ENCODE data around the gene TXNL4A.
A peak's percentile ranks its signal among the peaks of the same experiment; 100 is the strongest.

Gene TXNL4A

DNA sequence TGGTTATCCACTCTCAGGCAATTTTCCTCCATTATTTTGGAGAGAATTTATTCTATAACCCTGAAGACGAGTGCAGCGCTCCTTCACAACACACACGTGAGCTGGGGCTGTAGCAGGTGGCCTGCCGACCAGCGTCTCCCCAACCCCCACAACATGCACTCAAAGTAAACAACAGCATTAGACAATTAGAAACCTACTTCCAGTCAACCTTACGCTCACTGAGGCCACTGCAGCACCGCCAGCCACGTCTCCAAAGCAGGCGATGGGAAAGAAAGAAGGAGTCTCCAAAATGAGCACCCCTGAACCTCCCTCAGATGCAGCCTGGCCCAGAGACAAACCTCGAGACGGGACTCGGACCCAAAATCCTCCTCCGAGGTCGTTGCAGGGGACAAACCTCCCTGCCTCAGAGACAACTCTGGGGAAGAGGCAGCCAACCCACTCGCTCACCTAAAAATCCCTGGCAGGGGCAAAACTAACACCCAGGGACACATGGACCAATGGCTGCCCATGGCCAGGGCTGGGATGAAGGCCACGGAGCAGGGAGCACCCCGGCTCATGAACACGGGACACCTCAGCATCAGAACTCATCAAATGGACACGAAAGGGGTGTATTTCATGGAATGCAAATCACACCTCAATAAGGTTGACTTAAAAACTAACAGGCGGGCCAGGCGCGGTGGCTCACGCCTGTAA lies 39.5 kb downstream of the TXNL4A start:
- DNase-seq (ENCODE audit: low spot score), result no peak

DNA sequence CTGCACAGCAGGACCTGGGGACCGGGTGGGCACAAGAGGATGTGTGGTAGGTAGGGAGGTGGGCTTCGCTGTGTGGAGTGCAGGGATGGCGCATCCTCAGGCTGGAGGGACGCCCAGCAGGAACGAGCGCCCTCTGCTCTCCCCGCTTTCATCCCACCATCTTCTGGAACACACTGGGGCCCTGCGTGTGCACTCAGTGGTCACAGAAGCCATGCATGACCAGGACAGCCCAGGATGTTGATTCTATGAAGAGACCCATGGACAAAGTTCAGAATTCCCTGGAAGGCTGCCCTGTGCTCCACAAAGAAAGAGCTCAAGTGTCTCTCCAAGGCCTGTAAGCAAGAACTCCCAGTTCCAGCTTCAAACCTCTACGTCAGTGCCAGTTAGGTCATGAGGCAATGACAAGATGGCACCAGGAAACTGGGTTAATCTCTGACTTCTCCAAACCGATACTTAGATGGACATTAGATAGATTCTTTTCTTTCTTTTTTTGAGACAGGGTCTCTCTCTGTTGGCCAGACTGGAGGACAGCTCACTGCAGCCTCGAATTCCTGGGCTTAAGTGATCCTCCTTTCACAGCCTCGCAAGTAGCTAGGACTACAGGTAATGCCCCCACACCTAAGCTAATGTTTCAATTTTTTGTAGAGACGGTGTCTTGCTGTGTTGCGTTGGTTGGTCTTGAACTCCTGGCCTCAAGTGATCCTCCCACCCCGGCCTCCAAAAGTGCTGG lies 40.3 kb downstream of the TXNL4A start:
- DNase-seq (ENCODE audit: low spot score), result no peak

DNA sequence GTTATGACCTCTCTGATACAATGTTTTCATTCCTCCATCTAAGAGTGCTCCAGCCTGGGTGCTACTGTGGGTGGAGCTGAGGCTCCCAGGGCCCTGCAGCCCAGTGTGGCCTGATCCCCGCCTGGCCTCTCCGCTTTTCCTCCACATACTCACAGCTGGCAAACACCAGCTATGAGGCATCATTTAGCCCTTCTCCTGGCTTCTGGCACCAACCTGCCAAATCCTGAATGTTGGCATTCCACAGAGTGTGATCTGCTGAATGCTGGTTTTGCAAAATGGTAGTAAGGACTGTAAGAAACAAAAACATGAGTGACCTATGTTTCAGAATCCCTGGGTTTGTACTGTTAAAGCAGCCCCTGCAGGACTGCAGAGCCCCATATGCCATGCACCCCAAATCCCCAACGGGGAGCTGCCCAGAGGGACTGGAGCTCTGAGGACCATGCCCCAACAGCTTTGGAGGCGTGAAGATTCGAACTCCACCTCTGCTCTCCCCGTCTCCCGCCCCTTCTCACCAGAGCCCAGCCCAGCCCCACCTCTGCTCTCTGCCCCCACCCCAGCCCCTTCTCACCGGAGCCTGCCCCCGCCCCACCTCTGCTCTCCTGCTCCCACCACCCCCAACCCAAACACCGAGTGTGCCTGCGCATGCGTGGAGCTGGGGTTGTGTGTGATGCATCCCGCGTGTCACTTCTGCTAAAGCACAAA lies 41.2 kb downstream of the TXNL4A start:
- DNase-seq (ENCODE audit: low spot score), result peak; percentile 47

DNA sequence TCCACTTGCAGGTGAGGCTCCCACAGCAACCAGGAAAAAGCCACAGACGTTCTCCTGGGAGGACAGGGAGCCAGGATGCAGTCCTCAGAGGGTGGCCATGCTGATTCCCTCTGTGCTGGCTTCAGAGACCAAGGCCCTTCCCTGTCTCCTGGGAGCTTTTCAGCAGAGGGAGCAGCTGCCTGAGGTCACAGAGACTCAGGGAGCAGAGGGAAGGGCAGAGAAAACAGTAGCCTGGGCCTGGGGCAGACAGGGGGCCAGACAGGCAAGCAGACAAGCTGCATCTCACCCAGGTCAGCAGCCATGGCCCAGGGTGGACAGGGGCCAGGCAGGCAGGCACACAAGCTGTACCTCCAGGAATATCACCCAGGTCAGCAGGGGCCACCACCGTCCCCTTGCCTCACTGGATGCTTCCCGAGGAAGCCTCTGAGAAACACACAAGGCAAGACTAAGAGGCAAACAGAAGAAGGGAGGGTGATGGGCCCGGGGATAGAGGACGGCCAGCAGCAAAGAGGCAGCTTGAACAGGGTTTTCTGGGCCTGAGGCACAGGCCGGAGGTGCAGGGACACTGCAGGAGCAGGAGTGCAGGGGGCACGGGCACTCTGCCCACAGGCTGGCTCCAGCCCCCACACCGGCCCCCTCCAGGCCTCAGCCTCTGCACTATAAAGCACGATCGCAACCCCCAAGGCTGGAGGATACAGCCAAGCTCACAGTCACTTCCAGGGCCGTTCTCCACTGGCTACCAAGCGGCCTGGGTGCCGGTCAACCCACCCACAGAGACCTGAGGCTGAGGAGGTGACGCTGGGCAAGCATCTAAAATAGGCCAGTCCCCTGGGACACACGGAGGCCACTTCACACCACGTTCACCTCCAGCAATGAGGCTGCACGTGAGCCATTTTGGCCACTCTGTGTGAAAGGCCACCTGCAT lies 43.0 kb downstream of the TXNL4A start:
- no peak for DNase-seq (ENCODE audit: low spot score)

DNA sequence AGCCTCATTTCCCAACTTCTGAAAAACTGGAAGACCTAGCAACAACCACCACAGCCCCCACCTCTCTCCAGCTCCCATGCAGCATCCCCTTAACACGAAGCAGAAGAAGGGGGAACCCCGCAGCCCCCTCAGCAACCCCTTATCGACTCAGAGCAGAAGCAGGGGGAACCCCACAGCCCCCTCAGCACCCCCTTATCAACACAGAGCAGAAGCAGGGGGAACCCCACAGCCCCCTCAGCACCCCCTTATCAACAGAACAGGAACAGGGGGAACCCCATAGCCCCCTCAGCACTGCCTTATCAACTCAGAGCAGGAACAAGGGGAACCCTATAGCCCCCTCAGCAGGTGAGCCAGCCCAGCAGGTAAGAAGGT lies 43.6 kb downstream of the TXNL4A start:
- no peak for DNase-seq (ENCODE audit: low spot score)

DNA sequence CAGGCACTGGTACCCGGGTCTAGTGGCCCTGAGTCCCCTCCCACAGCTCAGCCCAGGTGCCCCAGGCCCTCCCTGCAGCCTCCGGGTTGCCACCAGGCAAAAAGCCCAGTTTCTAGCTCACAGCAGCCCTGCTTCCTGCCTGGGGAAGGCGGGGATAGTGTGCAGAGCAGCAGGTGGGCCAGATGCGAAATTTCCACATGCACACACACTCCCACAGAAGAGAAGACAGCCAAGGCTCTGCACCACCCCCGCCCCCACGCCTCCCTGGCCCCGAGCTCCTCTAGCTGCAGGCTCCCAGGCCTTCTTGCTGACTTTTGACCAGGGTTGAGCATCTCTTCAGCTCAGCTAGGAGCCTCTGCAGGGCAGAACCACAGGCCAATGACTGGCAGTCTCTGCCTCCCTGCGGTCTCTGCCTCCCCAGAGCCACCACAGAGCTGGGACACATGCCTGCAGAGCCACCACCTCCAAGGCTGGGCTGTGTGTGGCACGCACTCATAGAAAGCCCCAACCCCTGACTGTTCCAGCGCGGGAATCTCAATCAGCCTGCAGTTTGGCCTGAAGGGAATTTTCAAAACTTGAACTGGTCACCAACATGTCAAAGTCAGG lies 44.1 kb downstream of the TXNL4A start:
- DNase-seq (ENCODE audit: low spot score), result peak; percentile 9

DNA sequence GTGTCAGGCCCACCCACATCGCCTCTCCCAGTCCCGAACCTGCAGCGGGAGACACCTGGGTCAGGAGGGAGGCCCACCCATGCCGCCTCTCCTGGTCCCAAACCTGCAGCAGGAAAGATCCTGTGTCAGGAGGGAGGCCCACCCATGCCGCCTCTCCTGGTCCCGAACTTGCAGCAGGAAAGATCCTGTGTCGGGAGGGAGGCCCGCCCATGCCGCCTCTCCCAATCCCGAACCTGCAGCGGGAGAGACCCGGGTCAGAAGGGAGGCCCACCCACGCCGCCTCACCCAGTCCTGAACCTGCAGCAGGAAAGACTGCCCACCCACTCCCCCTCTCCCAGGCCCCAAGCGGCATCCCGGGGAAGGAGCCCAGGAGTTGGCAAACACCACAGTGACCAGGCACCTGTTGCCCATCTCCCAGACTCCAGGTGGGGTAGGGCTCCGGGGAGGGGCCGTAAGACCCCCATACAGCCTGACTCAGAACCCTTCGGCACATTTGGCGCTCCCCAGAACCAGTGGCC lies 44.7 kb downstream of the TXNL4A start:
- DNase-seq (ENCODE audit: low spot score), result no peak

DNA sequence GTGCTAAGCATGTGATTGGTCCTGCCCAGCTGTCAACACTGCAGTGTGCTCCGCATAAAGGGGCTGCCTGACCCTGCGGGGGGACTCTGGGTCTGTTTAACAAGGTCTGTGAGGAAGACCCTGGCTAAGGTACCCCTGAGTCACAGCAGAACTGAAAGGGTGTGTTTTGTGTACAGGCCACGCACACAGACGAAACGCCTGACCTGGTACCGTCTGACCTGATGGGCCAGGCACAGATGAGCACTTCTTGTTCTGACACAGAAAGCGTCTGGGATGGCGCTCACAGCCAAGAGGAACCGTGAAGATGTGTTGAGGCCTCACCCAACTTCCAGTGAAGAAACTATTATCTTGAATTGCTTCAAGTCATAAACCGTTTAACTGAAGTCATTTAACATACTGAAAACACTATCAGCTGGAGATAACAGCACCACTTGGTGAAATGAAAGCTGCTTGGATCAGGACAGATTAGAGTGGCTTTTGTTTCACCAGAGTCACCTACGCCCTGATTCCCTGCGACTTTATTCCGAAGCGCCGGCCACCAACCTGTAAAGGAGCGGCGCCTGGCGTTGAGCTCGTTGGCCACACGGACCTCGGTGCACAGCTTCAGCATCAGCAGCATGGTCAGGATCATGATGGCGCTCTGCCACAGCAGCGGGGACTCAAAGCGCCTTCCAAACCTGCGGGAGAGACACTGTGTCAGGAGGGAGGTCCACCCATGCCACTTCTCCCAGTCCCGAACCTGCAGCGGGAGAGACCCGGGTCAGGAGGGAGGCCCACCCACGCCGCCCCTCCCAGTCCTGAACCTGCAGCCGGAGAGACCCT lies 45.4 kb downstream of the TXNL4A start:
- DNase-seq (ENCODE audit: low spot score), result no peak

DNA sequence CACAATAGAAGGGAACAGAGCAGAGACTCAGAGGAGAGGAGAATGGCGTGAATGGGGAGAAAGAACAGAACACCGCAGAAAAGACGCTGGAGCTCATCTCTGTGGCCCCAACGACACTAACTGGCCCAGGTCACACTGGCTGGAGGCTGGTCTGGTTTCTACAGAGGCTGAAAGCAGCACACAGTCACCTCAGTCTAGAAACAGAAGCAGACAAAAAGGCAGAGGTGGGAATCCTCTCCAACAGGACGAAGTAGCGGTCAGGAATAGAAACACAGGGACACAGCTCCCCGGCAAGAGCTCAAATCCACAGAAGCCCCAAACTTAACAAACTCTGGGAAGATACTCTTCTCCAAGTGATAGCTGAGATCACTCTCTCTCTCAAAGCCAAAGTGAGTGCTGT lies 46.2 kb downstream of the TXNL4A start:
- DNase-seq (ENCODE audit: low spot score), result no peak

DNA sequence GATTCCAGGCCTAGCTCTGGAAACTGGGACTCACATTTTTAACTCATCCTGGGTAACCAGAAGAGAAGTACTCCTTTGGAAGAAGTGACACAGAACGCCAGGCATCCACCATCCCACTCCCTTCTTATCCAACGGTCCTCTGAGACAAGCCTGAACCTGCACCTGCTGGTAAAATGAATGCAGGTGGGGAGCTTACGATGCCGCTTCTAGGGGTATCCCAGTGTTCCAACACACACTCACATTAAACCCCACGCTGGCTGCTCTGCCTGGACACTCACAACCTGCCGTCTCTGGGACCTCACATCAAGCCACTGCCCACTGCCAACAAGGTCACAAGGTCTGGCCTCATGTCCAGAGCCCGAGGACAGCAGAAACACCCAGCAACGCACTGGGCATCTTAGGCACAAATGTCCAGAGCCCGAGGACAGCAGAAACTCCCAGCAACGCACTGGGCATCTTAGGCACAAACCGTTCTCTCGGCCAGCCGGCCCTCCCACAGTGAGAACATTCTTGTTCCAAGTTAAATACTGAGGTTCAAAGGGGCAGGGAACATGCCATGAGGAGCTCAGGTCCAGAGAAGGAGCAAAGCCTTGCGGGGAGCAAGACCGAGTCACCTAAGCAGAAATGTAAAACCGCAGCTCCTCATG lies 46.8 kb downstream of the TXNL4A start:
- DNase-seq (ENCODE audit: low spot score), result no peak

DNA sequence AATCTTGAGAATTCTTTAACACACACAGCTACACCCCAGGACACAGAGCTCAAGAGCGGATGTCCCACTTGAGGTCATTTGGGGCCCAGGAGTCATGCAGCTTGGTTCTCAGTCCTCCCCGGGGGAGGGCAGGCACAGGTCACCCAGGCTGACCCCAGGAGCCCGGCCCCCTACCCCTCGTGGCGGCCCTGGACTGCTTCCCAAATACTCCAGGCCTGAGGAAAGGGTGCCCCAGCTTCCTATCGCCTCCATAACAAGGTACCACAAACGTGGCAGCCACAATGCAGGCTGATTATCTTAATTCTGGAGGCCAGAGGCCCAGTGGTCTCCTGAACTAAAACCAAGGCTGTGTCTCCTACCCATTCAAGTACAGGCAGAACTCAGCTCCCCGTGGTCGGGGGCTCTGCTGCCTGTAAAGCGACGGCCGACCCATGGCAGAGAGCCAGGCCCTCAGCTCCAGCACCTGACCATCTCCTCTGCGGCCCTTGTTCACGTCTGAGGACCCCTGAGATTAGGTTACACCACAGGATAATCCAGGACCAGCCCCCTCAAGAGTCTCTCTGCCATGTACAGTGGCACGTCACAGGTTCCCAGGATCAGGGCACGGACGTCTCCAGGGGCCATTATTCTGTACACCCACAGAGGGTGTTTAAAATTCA lies 47.4 kb downstream of the TXNL4A start:
- DNase-seq (ENCODE audit: low spot score), result no peak

DNA sequence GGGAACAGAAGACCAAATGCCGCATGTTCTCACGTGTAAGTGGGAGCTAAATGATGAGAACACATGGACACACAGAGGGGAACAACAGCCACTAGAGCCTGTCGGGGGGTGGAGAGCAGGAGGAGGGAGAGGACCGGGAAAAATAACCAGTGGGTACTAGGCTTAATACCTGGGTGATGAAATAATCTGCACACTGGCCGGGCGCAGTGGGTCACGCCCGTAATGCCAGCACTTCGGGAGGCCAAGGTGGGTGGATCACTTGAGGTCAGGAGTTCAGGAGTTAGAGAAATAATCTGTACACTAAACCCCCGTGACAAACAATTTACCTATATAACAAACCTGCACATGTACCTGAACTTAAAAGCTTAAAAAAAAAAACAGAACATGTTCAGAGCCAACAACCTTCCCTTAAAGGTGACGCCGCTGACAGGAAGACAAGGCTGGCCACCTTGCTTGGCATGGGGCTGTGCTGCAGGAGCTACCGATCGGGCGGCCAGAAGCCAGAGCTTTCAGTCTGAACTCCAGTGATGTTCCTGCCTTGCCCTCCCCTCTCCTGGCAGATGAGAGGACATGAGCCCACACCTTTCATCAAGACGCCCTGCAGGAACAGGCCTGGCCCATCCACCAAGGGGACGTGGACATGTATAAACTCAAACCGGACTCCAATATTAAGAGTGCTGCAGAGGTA lies 48.1 kb downstream of the TXNL4A start:
- DNase-seq (ENCODE audit: low spot score), result no peak

DNA sequence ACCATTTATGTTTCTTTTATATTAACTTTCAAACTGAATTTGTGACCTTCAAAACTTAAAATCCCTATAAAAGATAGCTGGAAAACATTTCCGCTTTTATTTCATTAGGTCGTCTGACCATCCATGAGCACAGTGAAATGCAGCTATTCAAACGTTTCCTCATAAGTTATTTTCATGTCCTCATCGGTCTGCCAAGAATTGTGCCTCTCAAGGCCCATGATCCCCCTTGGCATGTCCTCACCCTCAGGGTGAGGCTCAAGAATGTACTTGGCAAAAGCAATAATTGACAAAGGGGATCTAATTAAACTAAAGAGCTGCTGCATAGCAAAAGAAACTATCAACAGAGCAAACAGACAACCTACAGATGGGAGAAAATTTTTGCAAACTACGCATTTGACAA lies 49.3 kb downstream of the TXNL4A start:
- DNase-seq (ENCODE audit: low spot score), result no peak

DNA sequence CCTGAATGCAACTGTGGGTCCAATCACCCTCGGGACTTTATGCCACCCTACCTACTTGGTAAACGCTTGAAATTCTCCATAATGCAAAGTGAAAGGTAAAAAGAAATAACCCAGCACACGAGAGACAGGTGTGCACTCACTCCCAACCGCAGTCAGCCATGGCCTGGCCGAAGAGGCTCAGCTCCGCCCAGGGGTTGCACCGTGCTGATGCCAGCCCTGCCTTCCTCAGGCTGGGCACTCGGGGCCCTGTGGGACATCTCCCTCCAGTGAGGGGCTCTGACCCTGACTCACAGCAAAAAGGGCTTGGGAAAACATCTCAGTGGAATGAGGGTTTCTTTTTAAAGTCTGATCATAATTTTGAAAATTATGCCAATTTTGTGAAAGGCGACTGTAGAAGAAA lies 50.2 kb downstream of the TXNL4A start:
- DNase-seq (ENCODE audit: low spot score), result no peak

DNA sequence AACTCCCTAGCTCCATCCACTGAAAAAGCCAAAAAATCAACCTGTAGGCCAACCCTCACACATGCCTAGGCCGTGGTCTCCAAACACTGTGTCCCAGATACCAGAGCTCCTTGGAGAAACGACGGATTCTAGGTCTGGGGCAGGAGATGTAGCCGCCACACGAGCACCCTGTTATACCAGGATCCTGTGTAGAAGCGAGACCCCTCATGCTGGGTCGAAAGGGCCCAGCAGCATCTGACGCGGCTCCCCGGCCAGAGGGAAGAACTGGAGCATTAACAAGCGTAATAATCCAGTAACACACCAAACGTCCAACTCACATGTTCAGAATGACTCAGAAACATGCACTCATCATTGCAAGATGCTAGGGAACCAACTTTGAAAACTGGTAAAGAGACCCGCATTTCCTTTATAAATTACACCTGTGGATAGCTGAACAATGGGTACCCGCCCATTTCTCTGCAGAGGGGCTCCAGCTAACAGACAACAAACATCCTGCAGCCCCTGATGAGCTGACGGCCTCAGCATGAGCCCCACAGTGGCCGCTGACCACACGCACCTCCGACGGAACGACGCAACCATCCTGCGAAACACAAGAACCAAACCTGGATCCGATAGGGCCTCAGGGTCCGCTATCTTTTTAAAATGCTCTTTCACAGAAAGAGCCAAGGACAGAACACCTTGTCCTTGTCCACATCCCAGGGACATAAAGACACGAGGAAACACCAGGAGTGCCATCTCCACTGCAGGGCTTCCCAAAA lies 51.1 kb downstream of the TXNL4A start:
- DNase-seq (ENCODE audit: low spot score), result no peak

DNA sequence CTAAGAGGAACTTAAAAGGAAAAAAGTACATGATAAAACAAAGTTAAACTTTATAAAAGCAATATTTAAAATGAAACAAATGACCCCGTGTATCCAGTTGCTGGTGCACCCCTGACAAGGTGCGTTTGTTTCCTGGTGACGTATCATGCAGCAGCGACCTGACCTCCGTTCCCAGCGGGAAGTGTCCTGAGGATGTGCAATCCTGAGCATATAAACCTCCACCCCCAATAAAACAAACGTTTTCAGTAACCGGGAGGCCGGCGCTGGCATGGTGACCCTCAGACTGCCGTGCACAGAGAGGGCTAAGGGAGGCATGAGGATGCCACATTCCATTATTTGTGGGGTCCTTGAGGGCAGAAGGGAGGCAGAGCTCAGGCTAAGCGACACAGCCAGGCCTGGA lies 51.7 kb downstream of the TXNL4A start:
- no peak for DNase-seq (ENCODE audit: low spot score)

DNA sequence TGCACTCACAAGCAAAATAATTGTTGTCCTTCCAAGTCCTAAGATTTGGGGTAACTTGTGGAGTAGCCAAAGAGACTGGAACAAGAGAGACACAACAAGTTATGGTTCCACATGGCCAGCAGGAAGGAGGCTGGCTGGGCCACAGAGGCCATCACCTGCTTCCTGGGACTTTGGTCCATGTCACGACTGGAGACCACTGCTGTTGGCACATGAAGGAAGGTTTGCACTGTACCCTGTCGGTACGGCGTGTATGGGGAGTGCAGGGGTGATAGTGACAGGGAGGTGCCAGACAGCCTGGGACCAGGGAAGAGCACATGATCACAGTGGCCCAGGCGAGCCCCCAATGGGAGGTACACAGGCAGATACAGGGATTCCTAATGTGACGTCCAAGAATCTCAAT lies 52.4 kb downstream of the TXNL4A start:
- no peak for DNase-seq (ENCODE audit: low spot score)

DNA sequence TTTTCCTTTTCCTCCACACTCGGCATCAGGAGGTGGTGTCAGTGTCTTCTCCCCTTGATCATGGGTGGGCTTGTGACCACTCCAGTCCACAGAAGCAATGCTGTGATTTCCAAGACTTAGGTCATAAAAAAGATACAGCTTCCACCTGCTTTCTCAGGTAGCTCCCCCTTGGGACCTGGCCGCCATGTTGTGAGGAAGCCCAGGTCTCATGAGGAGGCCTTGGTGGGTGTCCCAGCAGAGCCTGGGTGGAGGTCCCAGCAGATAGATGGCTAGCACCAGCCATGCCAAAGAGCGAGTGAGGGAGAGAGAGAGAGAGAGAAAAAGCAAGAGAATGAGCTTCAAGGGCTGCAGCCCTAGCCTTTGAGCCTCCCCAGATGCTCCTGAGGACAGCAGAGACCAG lies 52.9 kb downstream of the TXNL4A start:
- DNase-seq (ENCODE audit: low spot score), result no peak

Data from AG08395 (cell line).